GM12878 (cell line): ENCODE measurements around the gene ANKRD50. TPM values are rescaled to one million over a fixed set of nuclear protein-coding genes. Genes with fewer than 3 reads are reported as not detected.

ENCODE experiments used
- ATAC-seq: fragments of 200-7000 bp; cut with Tn5 transposase; 3 replicates; pipeline ENCODE4 v1.9.1; 2020; ENCODE audit warnings: mild to moderate bottlenecking, moderate library complexity
- BruUV-seq: library from RNA; stranded (reverse); fragments of 400-500 nt; replicated peaks from 2 replicates; lab custom pipeline; 2021; lab: Mats Ljungman, UMichigan
- CTCF ChIA-PET: fragments of 300-600 bp; sonication (Branson Sonifier 250); formaldehyde crosslinking; extraction: SDS; loops from one replicate; lab custom pipeline; 2021; ENCODE audit warnings: inconsistent platforms; lab: Yijun Ruan, JAX
- POLR2A ChIA-PET: fragments of 350-600 bp; formaldehyde crosslinking; extraction: SDS; loops from one replicate; lab custom pipeline; 2021; ENCODE audit warnings: inconsistent platforms; lab: Charles Lee
- RAD21 ChIA-PET: fragments of 300-600 bp; sonication (Branson Sonifier 250); formaldehyde crosslinking; loops from one replicate; lab custom pipeline; 2023; ENCODE audit warnings: antibody characterized with exemption; ENCODE audit not compliant: unreplicated experiment; lab: Charles Lee
- SMC1A ChIA-PET: fragments of 300-600 bp; sonication (Branson Sonifier 250); formaldehyde crosslinking; loops from one replicate; lab custom pipeline; 2023; ENCODE audit not compliant: unreplicated experiment, uncharacterized antibody; lab: Charles Lee
- DNase-seq: peaks from one replicate; pipeline ENCODE4 v3.0.0-alpha.2; 2011; ENCODE audit warnings: low read depth, low spot score
- FAIRE-seq: peaks from 3 replicates; lab custom pipeline; 2011; peaks lifted over from hg19 to GRCh38; lab: Jason Lieb, UNC
- H2AFZ ChIP-seq: 2 replicates; pipeline ENCODE4 v1.6.0; 2011; ENCODE audit warnings: low read depth, low read length, control low read depth; ENCODE audit not compliant: control insufficient read depth
- H3K27ac ChIP-seq: 2 replicates; pipeline ENCODE4 v1.5.1; 2011; ENCODE audit warnings: control low read depth; ENCODE audit not compliant: control insufficient read depth, insufficient read depth
- H3K27me3 ChIP-seq, 2 experiments: replicated peaks in 1 of 2; 2 replicates each; pipeline versions ENCODE4 v1.6.0 to v1.6.1; 2011; ENCODE audit warnings: low read length in 1 of 2; ENCODE audit not compliant: control insufficient read depth in 2 of 2, insufficient read depth in 2 of 2
- H3K36me3 ChIP-seq, 2 experiments: 2 replicates each; pipeline ENCODE4 v1.5.1; 2011; ENCODE audit warnings: low read length in 1 of 2; ENCODE audit not compliant: control insufficient read depth in 2 of 2, insufficient read depth in 2 of 2
- H3K4me1 ChIP-seq: 2 replicates; pipeline ENCODE4 v1.6.1; 2011; ENCODE audit warnings: mild to moderate bottlenecking, low read length, moderate library complexity, mixed read lengths; ENCODE audit not compliant: control insufficient read depth, insufficient read depth
- H3K4me2 ChIP-seq: 2 replicates; pipeline ENCODE4 v1.6.0; 2011; ENCODE audit warnings: control low read depth; ENCODE audit not compliant: control insufficient read depth, insufficient read depth
- H3K4me3 ChIP-seq: fragments of 200-600 bp; sonication (generic); 2 replicates; pipeline ENCODE4 v1.5.1; 2016
- H3K79me2 ChIP-seq: 2 replicates; pipeline ENCODE4 v1.6.0; 2011; ENCODE audit warnings: low read length; ENCODE audit not compliant: control insufficient read depth, insufficient read depth
- H3K9ac ChIP-seq: 2 replicates; pipeline ENCODE4 v1.8.0; 2011; ENCODE audit warnings: low read length, control low read depth, mixed read lengths; ENCODE audit not compliant: control insufficient read depth, insufficient read depth
- H3K9me3 ChIP-seq: replicated peaks from 3 replicates; pipeline ENCODE4 v1.5.1; 2011; ENCODE audit warnings: mild to moderate bottlenecking, low read length; ENCODE audit not compliant: control insufficient read depth, insufficient read depth
- H4K20me1 ChIP-seq: 2 replicates; pipeline ENCODE4 v1.6.0; 2011; ENCODE audit not compliant: control insufficient read depth, insufficient read depth
- CREM ChIP-seq: IDR thresholded peaks from 2 replicates; pipeline ENCODE4 v1.6.1; 2014; ENCODE audit warnings: antibody characterized with exemption, low read depth
- IKZF1 ChIP-seq: fragments of 450-650 bp; conservative IDR thresholded peaks from 2 replicates; pipeline ENCODE4 v1.6.1; 2017; ENCODE audit warnings: antibody characterized with exemption, mild to moderate bottlenecking
- RUNX3 ChIP-seq: IDR thresholded peaks from 2 replicates; pipeline ENCODE4 v1.6.1; 2012; ENCODE audit warnings: low read length, inconsistent platforms
- SREBF2 ChIP-seq: IDR thresholded peaks from 2 replicates; pipeline ENCODE4 v1.6.1; 2012; ENCODE audit warnings: mild to moderate bottlenecking, low read length
- YY1 ChIP-seq: IDR thresholded peaks from 2 replicates; pipeline ENCODE4 v1.6.1; 2011; ENCODE audit warnings: low read depth, mild to moderate bottlenecking, low read length
- ZBTB4 ChIP-seq: fragments of 450-650 bp; formaldehyde crosslinking; IDR thresholded peaks from 2 replicates; pipeline ENCODE4 v1.4.0; 2022; ENCODE audit warnings: mild to moderate bottlenecking, moderate library complexity
- ZNF207 ChIP-seq: fragments of 450-650 bp; IDR thresholded peaks from 2 replicates; pipeline ENCODE4 v1.6.1; 2014; ENCODE audit warnings: antibody characterized with exemption, mild to moderate bottlenecking, borderline replicate concordance
- ZSCAN29 ChIP-seq: fragments of 450-650 bp; IDR thresholded peaks from 2 replicates; pipeline ENCODE4 v1.6.1; 2017; ENCODE audit warnings: mild to moderate bottlenecking, moderate library complexity
- WGBS: methylation state at CpG from one replicate; pipeline ENCODE4 v1.1.6; 2016; ENCODE audit warnings: low lambda C conversion rate; ENCODE audit not compliant: insufficient replicate concordance, insufficient coverage; ENCODE audit errors: missing lambda C conversion rate; 5-methylcytosine and 5-hydroxymethylcytosine counted together
- in situ Hi-C: fragments of 300-500 bp; cut with MboI; formaldehyde crosslinking; loops from 9 replicates; pipeline ENCODE4 v1.14.3; 2018; ENCODE audit warnings: mixed read lengths
- intact Hi-C: fragments of 100-400 bp; cut with micrococcal nuclease; formaldehyde crosslinking; loops from one replicate; pipeline ENCODE4 v1.14.2; 2022; ENCODE audit not compliant: unreplicated experiment
- polyA plus RNA-seq, 11 experiments: library from polyadenylated mRNA; depleted of rRNA in 4 of 11; unstranded in 6 of 11; stranded (reverse) in 5 of 11; fragments of >200 nt; fragmentation: Nextera tagmentation in 4 of 11; fragmentation: Illumina TruSeq in 1 of 11; extraction: Ambion mirVana in 4 of 11; extraction: Trizol in 1 of 11; gene quantifications; 1 replicate in 1 of 11; 2 replicates in 10 of 11; pipeline versions ENCODE4 v1.2.1 to v1.2.3, GENCODE V29; 2011 to 2016; ENCODE audit warnings: inconsistent platforms in 2 of 11, missing spikeins in 2 of 11, low read depth in 1 of 11
- total RNA-seq, 4 experiments: library from RNA; depleted of rRNA in 3 of 4; stranded (reverse); fragments of >200 nt in 3 of 4; fragmentation: Illumina TruSeq in 1 of 4; extraction: Trizol in 1 of 4; gene quantifications; 2 replicates each; pipeline versions ENCODE4 v1.2.1 to v1.2.3, GENCODE V29; 2013 to 2021
- TF ChIP-seq, protein P1 (sequence below): fragments of 450-650 bp; IDR thresholded peaks from 2 replicates; pipeline ENCODE4 v1.6.1; 2017; ENCODE audit warnings: borderline replicate concordance
- TF ChIP-seq, protein P2 (sequence below): IDR thresholded peaks from 2 replicates; pipeline ENCODE4 v1.6.1; 2011; ENCODE audit warnings: borderline replicate concordance, low read depth, mild to moderate bottlenecking, moderate library complexity, low read length; ENCODE audit not compliant: insufficient read depth, poor library complexity, severe bottlenecking
- TF ChIP-seq, protein P3 (sequence below): IDR thresholded peaks from 2 replicates; pipeline ENCODE4 v1.6.1; 2011; ENCODE audit warnings: low read depth, low read length, improper control_type of control experiment, borderline replicate concordance
- TF ChIP-seq, protein P4 (sequence below): fragments of 450-650 bp; formaldehyde crosslinking; IDR thresholded peaks from 2 replicates; pipeline ENCODE4 v1.5.0; 2022; ENCODE audit warnings: mild to moderate bottlenecking, missing genetic modification characterization
- TF ChIP-seq, protein P5 (sequence below): fragments of 450-650 bp; IDR thresholded peaks from 2 replicates; pipeline ENCODE4 v1.6.1; 2016; ENCODE audit warnings: mild to moderate bottlenecking

The ANKRD50 gene
- total and polyA plus RNA-seq, 10 of the 15 experiments (the other 5 are each of a cell fraction or from before 2014, with no cell fraction given), result under 0.01 to 0.10 (median 0.03) TPM; not detected in 1

GRCh38 chr4:124737619-124738018 lies 25.1 kb upstream of the ANKRD50 start:
- no peaks in the 10 kb centered on the region for H4K20me1 ChIP-seq
- no peaks in the 10 kb centered on the region for H3K36me3 ChIP-seq
- no peak overlapping the region for H2AFZ ChIP-seq
- DNase-seq, result no peak
- ChIA-PET CTCF (no interaction called here), POLR2A (no interaction called here), SMC1A (no interaction called here), RAD21 (no interaction called here)
- no peak overlapping the region for H3K4me2 ChIP-seq
- H3K9ac ChIP-seq, result no peak overlapping the region
- FAIRE-seq, result no peak
- in situ Hi-C loops (no loop called here), intact Hi-C loops (no loop called here)
- 4% methylated on average over 2 of the region's 2 CpGs for WGBS
- no peaks in the 10 kb centered on the region for H3K27me3 ChIP-seq
- no peaks in the 10 kb centered on the region for H3K9me3 ChIP-seq
- ATAC-seq, result no peak
- no peak overlapping the region for H3K27ac ChIP-seq
- H3K79me2 ChIP-seq, result no peaks in the 10 kb centered on the region
- H3K4me3 ChIP-seq, result no peak overlapping the region
- BruUV-seq, result no TSS peak
- no peaks in the 10 kb centered on the region for H3K4me1 ChIP-seq
- TF ChIP-seq ZSCAN29 (no peak), RUNX3 (no peak), ZNF207 (no peak), ZBTB4 (no peak), IKZF1 (no peak), YY1 (no peak), SREBF2 (no peak), CREM (no peak)
- TF ChIP-seq, protein P1, sequence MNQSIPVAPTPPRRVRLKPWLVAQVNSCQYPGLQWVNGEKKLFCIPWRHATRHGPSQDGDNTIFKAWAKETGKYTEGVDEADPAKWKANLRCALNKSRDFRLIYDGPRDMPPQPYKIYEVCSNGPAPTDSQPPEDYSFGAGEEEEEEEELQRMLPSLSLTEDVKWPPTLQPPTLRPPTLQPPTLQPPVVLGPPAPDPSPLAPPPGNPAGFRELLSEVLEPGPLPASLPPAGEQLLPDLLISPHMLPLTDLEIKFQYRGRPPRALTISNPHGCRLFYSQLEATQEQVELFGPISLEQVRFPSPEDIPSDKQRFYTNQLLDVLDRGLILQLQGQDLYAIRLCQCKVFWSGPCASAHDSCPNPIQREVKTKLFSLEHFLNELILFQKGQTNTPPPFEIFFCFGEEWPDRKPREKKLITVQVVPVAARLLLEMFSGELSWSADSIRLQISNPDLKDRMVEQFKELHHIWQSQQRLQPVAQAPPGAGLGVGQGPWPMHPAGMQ, result no peak
- TF ChIP-seq, protein P2, sequence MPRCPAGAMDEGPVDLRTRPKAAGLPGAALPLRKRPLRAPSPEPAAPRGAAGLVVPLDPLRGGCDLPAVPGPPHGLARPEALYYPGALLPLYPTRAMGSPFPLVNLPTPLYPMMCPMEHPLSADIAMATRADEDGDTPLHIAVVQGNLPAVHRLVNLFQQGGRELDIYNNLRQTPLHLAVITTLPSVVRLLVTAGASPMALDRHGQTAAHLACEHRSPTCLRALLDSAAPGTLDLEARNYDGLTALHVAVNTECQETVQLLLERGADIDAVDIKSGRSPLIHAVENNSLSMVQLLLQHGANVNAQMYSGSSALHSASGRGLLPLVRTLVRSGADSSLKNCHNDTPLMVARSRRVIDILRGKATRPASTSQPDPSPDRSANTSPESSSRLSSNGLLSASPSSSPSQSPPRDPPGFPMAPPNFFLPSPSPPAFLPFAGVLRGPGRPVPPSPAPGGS, result no peak
- TF ChIP-seq, protein P3, sequence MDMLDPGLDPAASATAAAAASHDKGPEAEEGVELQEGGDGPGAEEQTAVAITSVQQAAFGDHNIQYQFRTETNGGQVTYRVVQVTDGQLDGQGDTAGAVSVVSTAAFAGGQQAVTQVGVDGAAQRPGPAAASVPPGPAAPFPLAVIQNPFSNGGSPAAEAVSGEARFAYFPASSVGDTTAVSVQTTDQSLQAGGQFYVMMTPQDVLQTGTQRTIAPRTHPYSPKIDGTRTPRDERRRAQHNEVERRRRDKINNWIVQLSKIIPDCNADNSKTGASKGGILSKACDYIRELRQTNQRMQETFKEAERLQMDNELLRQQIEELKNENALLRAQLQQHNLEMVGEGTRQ, result no peak
- TF ChIP-seq, protein P4, sequence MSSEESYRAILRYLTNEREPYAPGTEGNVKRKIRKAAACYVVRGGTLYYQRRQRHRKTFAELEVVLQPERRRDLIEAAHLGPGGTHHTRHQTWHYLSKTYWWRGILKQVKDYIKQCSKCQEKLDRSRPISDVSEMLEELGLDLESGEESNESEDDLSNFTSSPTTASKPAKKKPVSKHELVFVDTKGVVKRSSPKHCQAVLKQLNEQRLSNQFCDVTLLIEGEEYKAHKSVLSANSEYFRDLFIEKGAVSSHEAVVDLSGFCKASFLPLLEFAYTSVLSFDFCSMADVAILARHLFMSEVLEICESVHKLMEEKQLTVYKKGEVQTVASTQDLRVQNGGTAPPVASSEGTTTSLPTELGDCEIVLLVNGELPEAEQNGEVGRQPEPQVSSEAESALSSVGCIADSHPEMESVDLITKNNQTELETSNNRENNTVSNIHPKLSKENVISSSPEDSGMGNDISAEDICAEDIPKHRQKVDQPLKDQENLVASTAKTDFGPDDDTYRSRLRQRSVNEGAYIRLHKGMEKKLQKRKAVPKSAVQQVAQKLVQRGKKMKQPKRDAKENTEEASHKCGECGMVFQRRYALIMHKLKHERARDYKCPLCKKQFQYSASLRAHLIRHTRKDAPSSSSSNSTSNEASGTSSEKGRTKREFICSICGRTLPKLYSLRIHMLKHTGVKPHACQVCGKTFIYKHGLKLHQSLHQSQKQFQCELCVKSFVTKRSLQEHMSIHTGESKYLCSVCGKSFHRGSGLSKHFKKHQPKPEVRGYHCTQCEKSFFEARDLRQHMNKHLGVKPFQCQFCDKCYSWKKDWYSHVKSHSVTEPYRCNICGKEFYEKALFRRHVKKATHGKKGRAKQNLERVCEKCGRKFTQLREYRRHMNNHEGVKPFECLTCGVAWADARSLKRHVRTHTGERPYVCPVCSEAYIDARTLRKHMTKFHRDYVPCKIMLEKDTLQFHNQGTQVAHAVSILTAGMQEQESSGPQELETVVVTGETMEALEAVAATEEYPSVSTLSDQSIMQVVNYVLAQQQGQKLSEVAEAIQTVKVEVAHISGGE (CRISPR knock-in tag), result no peak
- TF ChIP-seq, protein P5, sequence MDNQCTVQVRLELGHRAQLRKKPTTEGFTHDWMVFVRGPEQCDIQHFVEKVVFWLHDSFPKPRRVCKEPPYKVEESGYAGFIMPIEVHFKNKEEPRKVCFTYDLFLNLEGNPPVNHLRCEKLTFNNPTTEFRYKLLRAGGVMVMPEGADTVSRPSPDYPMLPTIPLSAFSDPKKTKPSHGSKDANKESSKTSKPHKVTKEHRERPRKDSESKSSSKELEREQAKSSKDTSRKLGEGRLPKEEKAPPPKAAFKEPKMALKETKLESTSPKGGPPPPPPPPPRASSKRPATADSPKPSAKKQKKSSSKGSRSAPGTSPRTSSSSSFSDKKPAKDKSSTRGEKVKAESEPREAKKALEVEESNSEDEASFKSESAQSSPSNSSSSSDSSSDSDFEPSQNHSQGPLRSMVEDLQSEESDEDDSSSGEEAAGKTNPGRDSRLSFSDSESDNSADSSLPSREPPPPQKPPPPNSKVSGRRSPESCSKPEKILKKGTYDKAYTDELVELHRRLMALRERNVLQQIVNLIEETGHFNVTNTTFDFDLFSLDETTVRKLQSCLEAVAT, result no peak
